HG03439 (cell line): ENCODE data around the gene NDUFS7.

Source experiments
- ATAC-seq: cut with Tn5 transposase; IDR thresholded peaks from one replicate; pipeline ENCODE4 v1.9.1; 2021; ENCODE audit warnings: mild to moderate bottlenecking, moderate library complexity; ENCODE audit not compliant: unreplicated experiment

Gene NDUFS7

GRCh38 chr19:1383312-1384084 lies at the start of gene NDUFS7:
Gene NDUFS7 (plus strand): TSS chr19:1383907. CDS start chr19:1383927, 20 bp downstream.
- peak; percentile 75 for ATAC-seq

- ATAC-seq = no peak
Observed at GRCh38 chr19:1336079-1336684, 47.5 kb upstream of the NDUFS7 start.

GRCh38 chr19:1340681-1341469 lies 42.8 kb upstream of the NDUFS7 start:
- ATAC-seq = no peak

- no peak for ATAC-seq
Observed at GRCh38 chr19:1343041-1343440, 40.7 kb upstream of the NDUFS7 start.

- no peak for ATAC-seq
Observed at GRCh38 chr19:1349211-1349610, 34.5 kb upstream of the NDUFS7 start.

- no peak for ATAC-seq
Observed at GRCh38 chr19:1350867-1351266, 32.8 kb upstream of the NDUFS7 start.

GRCh38 chr19:1351381-1351851 lies 32.3 kb upstream of the NDUFS7 start:
- ATAC-seq = no peak

- no peak for ATAC-seq
Observed at GRCh38 chr19:1353144-1353543, 30.6 kb upstream of the NDUFS7 start.

GRCh38 chr19:1354970-1355567 lies 28.6 kb upstream of the NDUFS7 start:
- peak; percentile 33 for ATAC-seq

- no peak for ATAC-seq
Observed at GRCh38 chr19:1355568-1356507, 27.9 kb upstream of the NDUFS7 start.

- ATAC-seq = no peak
Observed at GRCh38 chr19:1356508-1356865, 27.2 kb upstream of the NDUFS7 start.

- no peak for ATAC-seq
Observed at GRCh38 chr19:1357531-1358109, 26.1 kb upstream of the NDUFS7 start.

- no peak for ATAC-seq
Observed at GRCh38 chr19:1360126-1360817, 23.4 kb upstream of the NDUFS7 start.

GRCh38 chr19:1360818-1361461 lies 22.8 kb upstream of the NDUFS7 start:
- no peak for ATAC-seq

- no peak for ATAC-seq
Observed at GRCh38 chr19:1361601-1362386, 21.9 kb upstream of the NDUFS7 start.

- ATAC-seq = no peak
Observed at GRCh38 chr19:1362387-1363257, 21.1 kb upstream of the NDUFS7 start.

GRCh38 chr19:1363599-1363998 lies 20.1 kb upstream of the NDUFS7 start:
- no peak for ATAC-seq
